NT2/D1 (cell line): Measurements from ENCODE around the gene CAMTA1.

Experiments used
- SUZ12 ChIP-seq: IDR thresholded peaks from 2 replicates; pipeline ENCODE4 v1.6.1; 2011; ENCODE audit not compliant: insufficient read length, insufficient read depth; ENCODE audit errors: extremely low read depth
- YY1 ChIP-seq: IDR thresholded peaks from 2 replicates; pipeline ENCODE4 v1.6.1; 2011; ENCODE audit not compliant: insufficient read length, insufficient read depth

DNA sequence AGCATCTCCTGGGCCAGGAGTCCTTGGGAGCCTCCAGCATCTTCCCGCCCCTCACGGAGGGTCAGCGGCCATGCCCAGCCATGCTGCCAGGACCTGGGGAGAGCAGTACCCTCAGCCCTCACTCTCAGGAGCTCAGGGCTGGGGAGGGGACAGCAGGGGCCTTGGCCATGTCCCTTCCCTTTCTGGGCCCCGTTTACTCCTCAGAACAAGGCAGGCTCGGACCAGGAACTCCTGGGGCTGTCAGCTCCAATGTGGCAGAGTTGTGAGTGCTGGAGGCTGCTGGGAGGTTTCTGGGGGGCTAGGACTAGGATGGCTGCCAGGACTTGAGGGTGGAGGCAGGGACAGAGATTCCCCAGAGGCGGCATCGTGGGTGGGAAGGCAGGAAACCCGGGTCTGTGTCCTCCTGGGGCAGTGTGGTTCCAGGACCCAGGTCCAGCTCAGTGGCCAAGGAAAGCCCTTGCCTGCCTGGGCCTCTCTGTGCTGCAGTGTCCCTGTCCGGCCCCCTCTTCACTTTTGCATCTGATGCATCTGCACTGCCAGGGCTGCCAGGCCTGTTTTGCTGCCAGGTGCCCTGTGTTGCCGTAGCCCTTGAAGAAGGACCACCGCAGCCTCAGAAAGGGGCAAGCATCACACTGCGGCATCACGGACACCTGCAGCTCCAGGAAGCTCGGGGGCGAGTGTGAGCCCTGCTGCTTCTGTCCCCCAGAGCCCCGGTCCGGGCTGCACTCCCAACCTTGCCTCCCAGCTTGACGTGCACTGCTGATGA, 223.9 kb downstream of the CAMTA1 start:
- TF ChIP-seq YY1, result no peak
- TF ChIP-seq SUZ12, result no peak
